GM12872 (cell line): ENCODE measurements around the gene KDM3B.

Experiments used
- CTCF ChIP-seq: IDR thresholded peaks from 3 replicates; pipeline ENCODE4 v1.5.1; 2011; ENCODE audit warnings: low read depth, mild to moderate bottlenecking, low read length, moderate library complexity; ENCODE audit not compliant: insufficient read depth

The KDM3B gene

GRCh38 chr5:138352071-138352721 is at the start of gene KDM3B:
Gene KDM3B (plus strand): TSS chr5:138352685. CDS start chr5:138352796, 111 bp downstream.
- peak; percentile 99 for TF ChIP-seq CTCF

GRCh38 chr5:138303372-138303771 is 49.1 kb upstream of the KDM3B start:
- no peak for TF ChIP-seq CTCF

- TF ChIP-seq CTCF, result no peak
Measured at GRCh38 chr5:138305797-138306196, 46.7 kb upstream of the KDM3B start.

GRCh38 chr5:138315751-138316278 is 36.7 kb upstream of the KDM3B start:
- no peak for TF ChIP-seq CTCF

- no peak for TF ChIP-seq CTCF
Measured at GRCh38 chr5:138316355-138316754, 36.1 kb upstream of the KDM3B start.

GRCh38 chr5:138330813-138331448 is 21.6 kb upstream of the KDM3B start:
- TF ChIP-seq CTCF, result no peak

- TF ChIP-seq CTCF, result no peak
Measured at GRCh38 chr5:138331449-138332368, 20.8 kb upstream of the KDM3B start, which contains the start of gene CDC25C. Gene CDC25C (minus strand): TSS chr5:138331804. CDS start chr5:138331180, 624 bp downstream.
